B cell (primary cell): ENCODE data around the gene PROM1. TPM values are rescaled to one million over a fixed set of nuclear protein-coding genes. Genes with fewer than 3 reads are reported as not detected.

Experiments
- ATAC-seq: fragments of 200-7000 bp; cut with Tn5 transposase; one replicate; pipeline ENCODE4 v1.10.0; 2021; ENCODE audit warnings: low read depth, mild to moderate bottlenecking, moderate number of reproducible peaks, moderate library complexity
- CTCF ChIA-PET: fragments of 350-600 bp; sonication (Branson Sonifier 250); formaldehyde crosslinking; loops from one replicate; lab custom pipeline; 2021; ENCODE audit warnings: antibody characterized with exemption, inconsistent platforms; lab: Charles Lee
- POLR2A ChIA-PET: fragments of 350-600 bp; sonication (Branson Sonifier 250); formaldehyde crosslinking; loops from one replicate; lab custom pipeline; 2021; ENCODE audit warnings: antibody characterized with exemption; lab: Charles Lee
- DNase-seq: peaks from one replicate; pipeline ENCODE4 v3.0.0; 2013
- H2AFZ ChIP-seq: 2 replicates; pipeline ENCODE4 v1.6.1; 2012; ENCODE audit warnings: mild to moderate bottlenecking, low read depth, low read length; ENCODE audit not compliant: insufficient read depth, poor library complexity, severe bottlenecking
- H3K27ac ChIP-seq, 2 donors: 1 replicate in 1 of 2; 2 replicates in 1 of 2; pipeline ENCODE4 v1.5.1; 2012 to 2013; ENCODE audit warnings: low read length in 2 of 2, mild to moderate bottlenecking in 2 of 2, moderate library complexity in 1 of 2
- H3K27me3 ChIP-seq, 4 experiments: fragments of 200-600 bp in 1 of 4; sonication (generic) in 1 of 4; replicated peaks in 1 of 4; 1 replicate in 2 of 4; 2 replicates in 2 of 4; pipeline versions ENCODE4 v1.6.1 to v1.7.0; 2013 to 2016; ENCODE audit warnings: low read length in 3 of 4, mild to moderate bottlenecking in 2 of 4, mixed read lengths in 1 of 4, moderate library complexity in 1 of 4; ENCODE audit not compliant: insufficient read depth in 4 of 4, control insufficient read depth in 3 of 4; ENCODE audit errors: control extremely low read depth in 1 of 4
- H3K36me3 ChIP-seq, 2 experiments: replicated peaks in 1 of 2; 1 replicate in 1 of 2; 2 replicates in 1 of 2; pipeline versions ENCODE4 v1.6.1 to v1.7.1; 2013; ENCODE audit warnings: low read length in 1 of 2; ENCODE audit not compliant: insufficient read depth in 2 of 2, control insufficient read depth in 1 of 2; ENCODE audit errors: control extremely low read depth in 1 of 2, extremely low read depth in 1 of 2
- H3K4me1 ChIP-seq, 2 donors: fragments of 200-600 bp in 1 of 2; sonication (generic) in 1 of 2; 1 replicate in 1 of 2; 2 replicates in 1 of 2; pipeline versions ENCODE4 v1.5.1 to v1.6.1; 2013 to 2017; ENCODE audit warnings: low read length in 2 of 2; ENCODE audit not compliant: control insufficient read depth in 2 of 2, insufficient read depth in 2 of 2
- H3K4me2 ChIP-seq: replicated peaks from 2 replicates; pipeline ENCODE3; 2012; ENCODE audit warnings: mild to moderate bottlenecking, low read depth, low read length; ENCODE audit not compliant: poor library complexity, severe bottlenecking
- H3K4me3 ChIP-seq, 5 experiments: fragments of 200-600 bp in 1 of 5; sonication (generic) in 1 of 5; 1 replicate in 3 of 5; 2 replicates in 2 of 5; pipeline versions ENCODE4 v1.5.1 to v1.7.0; 2011 to 2016; ENCODE audit warnings: low read length in 4 of 5, mild to moderate bottlenecking in 4 of 5, low read depth in 2 of 5, control low read depth in 1 of 5, moderate library complexity in 1 of 5; ENCODE audit not compliant: insufficient read depth in 1 of 5; ENCODE audit errors: control extremely low read depth in 1 of 5, extremely low read depth in 1 of 5
- H3K79me2 ChIP-seq: fragments of 200-600 bp; sonication (generic); one replicate; pipeline ENCODE4 v1.6.0; 2016; ENCODE audit warnings: low read length; ENCODE audit not compliant: control insufficient read depth, insufficient read depth
- H3K9ac ChIP-seq: fragments of 200-600 bp; sonication (generic); 2 replicates; pipeline ENCODE4 v1.6.1; 2017; ENCODE audit warnings: mild to moderate bottlenecking, low read length, moderate library complexity
- H3K9me3 ChIP-seq, 3 donors: one replicate each; pipeline versions ENCODE4 v1.6.1 to v1.7.1; 2013; ENCODE audit warnings: low read length in 2 of 3; ENCODE audit not compliant: control insufficient read depth in 2 of 3, insufficient read depth in 1 of 3; ENCODE audit errors: control extremely low read depth in 1 of 3
- H4K20me1 ChIP-seq: 2 replicates; pipeline ENCODE4 v1.6.0; 2012; ENCODE audit warnings: mild to moderate bottlenecking, low read length; ENCODE audit not compliant: insufficient read depth, control insufficient read depth, poor library complexity, severe bottlenecking
- H3K27ac Mint-ChIP-seq: one replicate; pipeline ENCODE4 v1.8.0; 2021; ENCODE audit warnings: mixed read lengths
- H3K27me3 Mint-ChIP-seq: one replicate; pipeline ENCODE4 v1.8.0; 2021; ENCODE audit warnings: mixed read lengths
- H3K4me1 Mint-ChIP-seq: one replicate; pipeline ENCODE4 v1.8.0; 2021; ENCODE audit warnings: mixed read lengths
- H3K4me3 Mint-ChIP-seq: one replicate; pipeline ENCODE4 v1.8.0; 2021; ENCODE audit warnings: mixed read lengths
- H3K9me3 Mint-ChIP-seq: one replicate; pipeline ENCODE4 v1.8.0; 2022; ENCODE audit warnings: mixed read lengths; ENCODE audit not compliant: insufficient read depth
- EZH2 ChIP-seq: IDR thresholded peaks from 2 replicates; pipeline ENCODE4 v1.6.1; 2012; ENCODE audit warnings: borderline replicate concordance, low read depth, mild to moderate bottlenecking, moderate library complexity, low read length; ENCODE audit not compliant: insufficient read depth, poor library complexity, severe bottlenecking
- WGBS: methylation state at CpG from one replicate; pipeline ENCODE4 v1.1.5; 2013; ENCODE audit warnings: missing lambda C conversion rate; ENCODE audit not compliant: insufficient coverage; 5-methylcytosine and 5-hydroxymethylcytosine counted together
- intact Hi-C: fragments of 100-400 bp; cut with micrococcal nuclease; formaldehyde crosslinking; loops from one replicate; pipeline ENCODE4 v1.10.0; 2022
- polyA plus RNA-seq: library from polyadenylated mRNA; depleted of rRNA; stranded (reverse); fragments of >200 nt; gene quantifications from 2 replicates; pipeline ENCODE4 v1.2.3, GENCODE V29; 2012
- total RNA-seq, 2 donors: library from RNA; stranded (reverse); fragments of 120-200 nt in 1 of 2; gene quantifications; 1 replicate in 1 of 2; 2 replicates in 1 of 2; pipeline versions ENCODE4 v1.2.3 to v1.2.4, GENCODE V29; 2013 to 2022
- TF ChIP-seq, protein P1 (sequence below): fragments of 200-600 bp; IDR thresholded peaks from one replicate; pipeline ENCODE4 v1.8.0; 2022; ENCODE audit warnings: antibody characterized with exemption, mild to moderate bottlenecking

The PROM1 gene
- total and polyA plus RNA-seq, 2 donors (not counting 1 experiment from before 2014, with no cell fraction given) = 0.04 TPM; not detected in 1

DNA sequence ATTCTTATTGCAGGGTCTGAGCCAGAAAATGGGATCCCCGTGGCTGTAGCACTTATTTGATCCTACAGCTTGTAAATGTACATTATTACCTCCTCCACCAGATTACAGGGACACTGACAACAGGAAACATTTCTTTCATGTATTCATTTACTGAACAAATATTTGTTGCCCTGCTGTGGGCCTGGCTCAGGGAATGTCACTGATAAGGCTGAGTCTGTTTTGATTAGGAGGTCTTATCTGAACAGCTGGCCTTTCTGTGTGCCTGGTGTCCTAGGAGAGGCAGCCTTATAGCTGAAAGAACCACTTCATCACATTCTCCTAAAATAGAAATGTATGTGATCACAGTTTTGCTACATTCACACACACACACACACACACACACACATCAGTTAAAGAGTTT is 45.5 kb upstream of the PROM1 start:
- CTCF ChIA-PET = interaction anchor here (0.7 kb wide), 1 partner anchor 13 kb away, joined by 3 read pairs; no protein-coding TSS in a partner anchor
- Mint-ChIP-seq H3K27ac (no peak overlapping the region), H3K4me3 (no peak overlapping the region), H3K27me3 (peaks cover 2% of the 10 kb centered on the region), H3K4me1 (no peaks in the 10 kb centered on the region), H3K9me3 (no peaks in the 10 kb centered on the region)
- Histone ChIP-seq H3K4me3 (no peak overlapping the region), H3K27ac (no peak overlapping the region), H2AFZ (no peak overlapping the region), H4K20me1 (no peaks in the 10 kb centered on the region), H3K4me1 (no peaks in the 10 kb centered on the region), H3K27me3 (peaks cover 0 to 1% (median 0%) of the 10 kb centered on the region in 4 experiments), H3K9me3 (no peaks in the 10 kb centered on the region), H3K36me3 (no peaks in the 10 kb centered on the region), H3K9ac (no peak overlapping the region), H3K4me2 (no peak overlapping the region), H3K79me2 (no peaks in the 10 kb centered on the region)
- TF ChIP-seq EZH2 = no peak
- TF ChIP-seq, protein P1, sequence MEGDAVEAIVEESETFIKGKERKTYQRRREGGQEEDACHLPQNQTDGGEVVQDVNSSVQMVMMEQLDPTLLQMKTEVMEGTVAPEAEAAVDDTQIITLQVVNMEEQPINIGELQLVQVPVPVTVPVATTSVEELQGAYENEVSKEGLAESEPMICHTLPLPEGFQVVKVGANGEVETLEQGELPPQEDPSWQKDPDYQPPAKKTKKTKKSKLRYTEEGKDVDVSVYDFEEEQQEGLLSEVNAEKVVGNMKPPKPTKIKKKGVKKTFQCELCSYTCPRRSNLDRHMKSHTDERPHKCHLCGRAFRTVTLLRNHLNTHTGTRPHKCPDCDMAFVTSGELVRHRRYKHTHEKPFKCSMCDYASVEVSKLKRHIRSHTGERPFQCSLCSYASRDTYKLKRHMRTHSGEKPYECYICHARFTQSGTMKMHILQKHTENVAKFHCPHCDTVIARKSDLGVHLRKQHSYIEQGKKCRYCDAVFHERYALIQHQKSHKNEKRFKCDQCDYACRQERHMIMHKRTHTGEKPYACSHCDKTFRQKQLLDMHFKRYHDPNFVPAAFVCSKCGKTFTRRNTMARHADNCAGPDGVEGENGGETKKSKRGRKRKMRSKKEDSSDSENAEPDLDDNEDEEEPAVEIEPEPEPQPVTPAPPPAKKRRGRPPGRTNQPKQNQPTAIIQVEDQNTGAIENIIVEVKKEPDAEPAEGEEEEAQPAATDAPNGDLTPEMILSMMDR = no peak
- ATAC-seq (no peak), DNase-seq (no peak)
- intact Hi-C loops = no loop called here
- WGBS = 83% methylated on average over 1 of the region's 1 CpG
- POLR2A ChIA-PET = no interaction called here

DNA sequence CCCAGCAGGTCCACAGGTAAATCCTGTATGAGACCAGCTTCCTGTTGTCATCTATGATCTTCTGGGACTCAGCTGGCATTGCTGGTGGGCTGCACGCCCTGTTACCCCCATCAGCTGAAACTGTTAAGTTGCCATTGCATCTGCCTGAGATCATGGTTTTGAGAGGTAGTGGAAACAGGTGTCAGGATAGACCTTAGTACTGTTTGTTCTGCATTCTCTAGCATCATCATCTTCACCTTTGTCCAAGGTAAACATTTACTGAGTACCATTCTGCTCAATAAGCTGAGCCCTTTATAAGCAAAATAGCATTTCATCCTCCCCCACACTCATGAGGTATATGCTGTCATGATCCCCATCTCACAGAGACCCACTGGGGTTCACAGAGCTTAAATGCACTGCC is 42.9 kb upstream of the PROM1 start:
- POLR2A ChIA-PET = no interaction called here
- Histone ChIP-seq H3K4me3 (no peak overlapping the region), H3K4me1 (peaks cover 14 to 15% of the 10 kb centered on the region in 2 donors), H3K36me3 (no peaks in the 10 kb centered on the region), H3K27me3 (no peaks in the 10 kb centered on the region), H3K27ac (no peak overlapping the region), H3K9me3 (no peaks in the 10 kb centered on the region), H3K79me2 (no peaks in the 10 kb centered on the region), H2AFZ (no peak overlapping the region), H3K9ac (no peak overlapping the region), H3K4me2 (no peak overlapping the region), H4K20me1 (no peaks in the 10 kb centered on the region)
- Mint-ChIP-seq H3K4me3 (no peak overlapping the region), H3K27me3 (no peaks in the 10 kb centered on the region), H3K27ac (no peak overlapping the region), H3K9me3 (no peaks in the 10 kb centered on the region), H3K4me1 (peaks cover 13% of the 10 kb centered on the region)
- TF ChIP-seq EZH2 = no peak
- TF ChIP-seq, protein P1 = no peak
- intact Hi-C loops = no loop called here
- DNase-seq = no peak
- ATAC-seq = no peak
- 67% methylated on average over 1 of the region's 1 CpG for WGBS
- CTCF ChIA-PET = no interaction called here
